Fibroblast of mammary gland (primary cell): ENCODE measurements around the gene KCP.

Experiments used
- DNase-seq: peaks from one replicate; pipeline ENCODE4 v3.0.0-alpha.2; 2010; ENCODE audit warnings: low read depth
- H3K4me3 ChIP-seq: 2 replicates; pipeline ENCODE4 v1.5.1; 2011; ENCODE audit warnings: low read depth, mild to moderate bottlenecking, low read length, moderate library complexity; ENCODE audit not compliant: control insufficient read depth
- CTCF ChIP-seq: conservative IDR thresholded peaks from 2 replicates; pipeline ENCODE4 v1.5.1; 2011; ENCODE audit warnings: low read depth, low read length, inconsistent platforms; ENCODE audit not compliant: control insufficient read depth, insufficient read depth

The KCP gene

DNA sequence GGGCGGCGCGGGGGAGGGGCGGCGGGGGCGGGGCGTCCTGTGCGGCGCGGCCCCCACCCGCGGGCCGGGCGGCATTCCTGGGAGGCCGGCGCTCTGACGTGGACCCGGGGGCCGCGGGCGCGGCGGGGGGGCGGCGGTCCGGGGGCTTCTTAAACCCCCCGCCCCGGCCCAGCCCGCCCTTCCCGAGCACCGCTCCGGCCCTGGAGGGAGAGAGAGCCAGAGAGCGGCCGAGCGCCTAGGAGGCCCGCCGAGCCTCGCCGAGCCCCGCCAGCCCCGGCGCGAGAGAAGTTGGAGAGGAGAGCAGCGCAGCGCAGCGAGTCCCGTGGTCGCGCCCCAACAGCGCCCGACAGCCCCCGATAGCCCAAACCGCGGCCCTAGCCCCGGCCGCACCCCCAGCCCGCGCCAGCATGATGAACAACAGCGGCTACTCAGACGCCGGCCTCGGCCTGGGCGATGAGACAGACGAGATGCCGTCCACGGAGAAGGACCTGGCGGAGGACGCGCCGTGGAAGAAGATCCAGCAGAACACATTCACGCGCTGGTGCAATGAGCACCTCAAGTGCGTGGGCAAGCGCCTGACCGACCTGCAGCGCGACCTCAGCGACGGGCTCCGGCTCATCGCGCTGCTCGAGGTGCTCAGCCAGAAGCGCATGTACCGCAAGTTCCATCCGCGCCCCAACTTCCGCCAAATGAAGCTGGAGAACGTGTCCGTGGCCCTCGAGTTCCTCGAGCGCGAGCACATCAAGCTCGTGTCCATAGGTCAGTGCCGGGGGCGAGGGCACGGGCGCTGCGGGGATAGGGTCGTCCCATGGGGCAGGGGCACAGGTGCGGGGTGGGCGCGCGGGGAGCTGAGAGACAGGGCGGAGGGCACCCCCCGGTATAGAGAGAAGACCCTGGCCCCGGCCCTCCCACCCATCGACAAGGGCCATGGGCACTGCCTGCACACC is 80.0 kb downstream of the KCP start, which contains the start of gene FLNC:
TSS of gene FLNC (plus strand) at position 176 of the 947 bp plus-strand sequence. CDS start at position 408, 232 bp downstream.
- peak; percentile 42 for DNase-seq
- TF ChIP-seq CTCF = no peak
- peak within 1 kb of the TSS; percentile 80 for H3K4me3 ChIP-seq

DNA sequence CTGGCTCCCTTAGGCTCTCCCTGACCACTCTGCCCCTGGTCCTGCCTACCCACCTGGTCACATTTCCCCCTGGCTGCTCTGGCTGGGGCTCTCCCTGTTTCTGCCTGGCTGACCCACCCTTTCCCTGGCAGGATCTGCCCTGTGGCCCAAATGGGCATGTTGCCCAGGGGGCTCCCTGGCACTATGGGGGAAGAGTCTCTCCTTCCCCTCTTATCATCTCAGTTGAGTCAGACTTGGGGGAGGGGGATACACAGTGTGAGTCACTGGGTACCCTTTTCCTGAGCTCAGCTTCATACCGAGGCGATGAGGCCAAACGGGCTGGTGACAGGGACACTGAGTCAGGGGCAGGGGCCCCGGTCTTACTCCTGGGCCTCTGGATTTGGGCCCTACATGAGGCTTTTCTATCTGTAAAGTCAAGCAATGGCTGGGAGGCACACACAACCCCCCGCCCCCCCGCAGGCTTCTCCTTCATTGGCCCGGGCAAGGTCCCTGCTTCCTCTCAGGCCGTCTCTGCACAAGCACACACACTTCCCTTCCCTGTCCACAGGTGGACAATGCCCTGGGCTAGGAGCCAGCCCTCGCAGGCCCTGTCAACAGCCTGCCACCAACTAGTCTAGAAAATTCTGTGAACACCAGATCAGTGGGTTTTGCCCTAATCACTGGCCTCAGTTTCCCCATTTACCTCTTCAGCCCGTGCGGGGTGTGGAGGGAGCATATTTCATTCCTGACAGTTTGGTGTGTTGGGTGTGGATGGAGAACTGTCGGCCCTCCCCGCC is 80.9 kb downstream of the KCP start:
- no peak for TF ChIP-seq CTCF
- H3K4me3 ChIP-seq = peak overlapping the region; percentile 22
- DNase-seq = peak; percentile 53

DNA sequence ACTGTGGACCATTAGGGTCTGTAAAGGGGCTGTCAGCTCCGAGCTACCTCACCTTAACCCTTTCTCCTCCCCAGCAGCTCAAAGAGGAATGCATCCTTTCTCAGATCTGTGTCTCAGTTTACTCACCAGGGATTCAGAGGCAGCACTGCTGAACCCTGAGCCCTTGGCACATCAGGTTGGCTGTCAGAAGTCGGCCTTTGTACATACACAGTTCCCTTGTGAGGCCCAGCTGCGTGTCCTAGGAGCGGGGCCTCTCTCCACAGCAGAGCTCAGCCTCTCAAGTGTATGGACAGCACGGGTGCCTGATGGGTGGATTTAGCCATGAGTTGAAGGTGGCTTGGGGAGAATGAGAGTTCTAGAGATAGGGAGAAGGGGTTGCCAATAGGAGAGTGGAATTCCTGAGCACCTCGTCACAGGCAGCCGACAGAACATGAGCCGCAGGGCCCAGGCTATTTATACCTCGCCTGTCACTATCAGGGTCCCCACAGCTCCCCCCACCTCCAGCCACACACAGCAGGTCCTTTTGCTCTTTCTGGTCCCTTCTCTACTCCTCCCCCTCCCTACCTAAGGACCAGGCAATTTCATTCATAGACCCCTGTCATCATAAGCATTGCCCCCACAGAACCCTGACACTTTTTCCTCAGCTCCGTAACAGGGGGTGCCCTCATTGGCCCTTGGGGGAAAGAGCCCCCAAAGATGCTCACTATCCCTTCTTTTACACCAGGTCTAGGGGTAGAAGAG is 82.4 kb downstream of the KCP start:
- peak; percentile 70 for DNase-seq
- H3K4me3 ChIP-seq = no peak overlapping the region
- TF ChIP-seq CTCF = no peak

DNA sequence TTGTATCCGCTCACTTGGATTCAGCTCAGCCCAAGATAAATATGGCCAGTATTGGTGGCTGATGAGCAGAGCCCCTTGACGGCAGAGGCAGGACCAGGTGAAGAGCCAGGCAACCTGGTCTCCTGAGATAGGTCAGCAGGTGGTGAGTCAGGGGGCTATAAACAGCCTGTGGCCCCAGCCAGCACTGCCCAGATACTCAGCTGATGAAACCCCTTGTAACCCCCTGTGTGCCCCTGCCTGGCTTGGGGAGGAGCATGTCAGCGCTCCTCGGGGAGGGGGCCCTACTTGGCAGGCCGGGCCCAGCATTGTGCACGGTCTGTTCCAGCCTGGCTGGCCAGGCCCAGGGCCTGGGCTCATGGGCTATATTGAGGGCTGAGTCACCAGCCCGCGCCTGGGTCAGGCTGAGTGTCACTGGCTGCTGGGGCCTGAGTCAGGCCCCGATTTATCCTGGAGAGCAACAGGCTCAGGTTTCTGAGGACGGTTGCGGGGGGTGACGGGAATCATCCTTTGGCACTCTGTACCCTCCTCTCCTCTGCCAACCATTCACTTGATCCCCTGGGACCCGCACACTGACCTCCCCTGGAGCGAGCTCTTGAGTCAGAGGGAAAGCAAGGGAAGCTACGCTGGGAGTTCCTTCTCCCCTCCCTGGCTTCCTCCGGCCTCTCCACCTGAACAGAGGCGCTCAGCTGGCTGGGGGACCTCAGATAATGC is 83.1 kb downstream of the KCP start:
- H3K4me3 ChIP-seq = no peak overlapping the region
- DNase-seq = peak; percentile 96
- no peak for TF ChIP-seq CTCF

DNA sequence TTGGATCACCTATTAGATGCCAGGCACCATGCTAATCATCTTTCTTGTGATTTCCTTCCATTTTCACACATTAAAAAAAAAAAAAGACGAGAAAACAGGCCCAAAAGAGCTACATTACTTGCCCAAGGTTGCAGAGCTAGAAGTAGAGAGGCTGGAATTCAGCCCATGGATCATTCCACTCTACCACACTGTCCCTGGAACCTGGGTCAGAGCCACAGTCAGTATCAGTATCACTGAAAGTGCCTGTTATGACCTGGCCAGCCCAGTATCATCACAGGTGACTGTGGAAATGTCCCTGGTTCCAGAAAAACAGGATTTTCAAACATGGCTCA is 83.6 kb downstream of the KCP start:
- no peak for DNase-seq
- no peak for TF ChIP-seq CTCF
- H3K4me3 ChIP-seq = no peak overlapping the region
